Measurements from ENCODE around the gene SPEM3.

SPEM3 gene

GRCh38 chr17:7440113-7440833 lies 11.6 kb downstream of the SPEM3 start:
- H3K27ac ChIP-seq, result no peak overlapping the region
- no peak for TF ChIP-seq ZFX (IDR thresholded peaks at IDR 0.05; ENCODE audit: borderline replicate concordance)

DNA sequence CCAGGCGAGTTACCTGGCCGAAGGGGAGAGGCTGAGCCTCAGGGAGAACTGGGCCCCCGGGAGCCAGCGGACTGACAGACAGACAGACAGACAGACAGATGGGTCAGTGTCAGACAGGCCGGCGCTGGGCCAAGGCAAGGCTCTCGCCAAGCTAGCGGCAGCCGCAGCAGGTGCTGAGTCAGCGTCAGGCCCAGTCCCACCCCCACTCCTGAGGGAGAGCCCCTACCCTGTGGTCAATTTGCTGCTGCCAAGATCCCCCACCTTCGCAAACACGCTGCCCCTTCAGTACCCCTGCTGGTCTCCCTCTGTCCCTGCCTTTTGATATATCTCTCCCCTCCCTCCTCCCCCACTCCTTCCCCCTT lies 12.2 kb downstream of the SPEM3 start:
- H3K27ac ChIP-seq, result no peak overlapping the region

GRCh38 chr17:7441266-7441665 lies 12.6 kb downstream of the SPEM3 start:
- TF ChIP-seq ZFX (IDR thresholded peaks at IDR 0.05; ENCODE audit: borderline replicate concordance) (no peak), CTCF (IDR thresholded peaks at IDR 0.05) (no peak)
- no peak overlapping the region for H3K27ac ChIP-seq

More for the DNA sequence above, 12.2 kb downstream of the SPEM3 start:
- TF ChIP-seq ZFX (IDR thresholded peaks at IDR 0.05; ENCODE audit: borderline replicate concordance) (no peak), CTCF (IDR thresholded peaks at IDR 0.05) (no peak)

DNA sequence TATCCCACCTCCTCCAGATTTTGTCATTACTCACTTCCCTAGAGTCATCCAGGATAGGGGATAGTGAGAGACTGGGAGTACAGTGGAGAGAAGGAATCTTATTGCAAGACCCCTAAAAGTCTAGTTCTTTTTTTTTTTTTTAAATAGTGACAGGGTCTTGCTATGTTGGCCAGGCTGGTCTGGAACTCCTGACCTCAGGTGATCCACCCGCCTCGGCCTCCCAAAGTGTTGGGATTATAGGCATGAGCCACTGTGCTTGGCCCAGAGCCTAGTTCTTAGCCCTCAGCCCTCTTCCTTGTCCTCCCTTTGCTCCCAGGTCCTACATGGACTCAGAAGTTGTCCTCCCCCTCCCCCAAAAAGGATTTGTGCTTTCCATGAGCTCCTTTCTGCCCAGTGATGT lies 13.5 kb downstream of the SPEM3 start:
- H3K27ac ChIP-seq, result no peak overlapping the region
- TF ChIP-seq CTCF (IDR thresholded peaks at IDR 0.05) (no peak), ZFX (IDR thresholded peaks at IDR 0.05; ENCODE audit: borderline replicate concordance) (no peak)

DNA sequence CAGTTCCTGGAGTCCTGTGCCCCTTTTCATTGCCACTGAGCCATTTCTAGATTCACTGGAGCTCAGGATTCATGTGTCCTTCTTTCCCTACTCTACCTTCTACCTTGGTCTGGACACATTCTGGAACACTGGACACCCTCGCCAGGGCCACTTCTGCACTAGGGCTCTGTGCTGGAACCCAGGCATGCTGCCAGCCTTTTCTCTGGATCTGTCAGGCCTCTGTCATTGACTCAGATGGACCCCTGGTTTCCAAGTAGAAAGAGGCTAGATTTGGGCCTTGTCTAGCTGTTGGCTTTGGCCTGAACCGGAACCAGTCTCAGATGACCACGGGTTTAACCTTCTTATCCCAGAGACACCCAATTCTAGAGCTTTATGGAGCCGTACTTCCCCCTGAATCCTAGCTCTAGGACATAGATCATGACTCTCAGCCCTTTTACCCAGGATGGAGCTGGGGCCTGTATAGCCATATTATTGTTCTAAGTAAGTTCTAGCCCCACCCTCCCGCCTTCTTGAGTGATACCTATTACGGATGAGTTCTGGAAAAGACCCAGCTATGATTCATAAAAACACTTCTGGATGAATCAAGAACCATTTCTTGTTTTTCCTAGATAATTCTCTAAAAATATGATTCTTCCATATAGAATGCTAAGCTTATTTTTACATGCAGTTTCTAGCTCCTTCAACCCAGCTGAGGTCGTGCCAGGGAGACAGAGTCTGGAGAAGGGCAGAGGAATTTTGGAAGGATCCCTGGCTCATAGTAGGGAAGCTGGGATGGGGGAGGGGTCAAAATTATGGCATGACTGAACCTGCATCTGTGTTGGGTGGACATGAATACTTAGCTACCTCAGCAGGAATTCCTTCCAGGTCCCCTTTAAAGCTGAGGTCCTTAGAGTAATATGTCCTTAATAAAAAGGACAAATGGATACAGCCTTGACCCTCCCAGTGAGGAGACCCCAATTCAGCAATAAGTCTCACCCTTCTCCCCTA lies 15.1 kb downstream of the SPEM3 start:
- TF ChIP-seq ZFX (IDR thresholded peaks at IDR 0.05; ENCODE audit: borderline replicate concordance) (no peak), CTCF (IDR thresholded peaks at IDR 0.05) (no peak)
- peak overlapping the region; percentile 24; the same call in 1 of the 2 replicates for H3K27ac ChIP-seq

GRCh38 chr17:7444682-7445618 lies 16.3 kb downstream of the SPEM3 start, which contains the start of gene CHRNB1:
CHRNB1 (plus strand) TSS chr17:7445061; CDS start chr17:7445128, 67 bp downstream.
- peak within 1 kb of the TSS; percentile 82 for H3K27ac ChIP-seq
- no peak for TF ChIP-seq ZFX (IDR thresholded peaks at IDR 0.05; ENCODE audit: borderline replicate concordance)
- peak; percentile 31 for TF ChIP-seq CTCF (IDR thresholded peaks at IDR 0.05)

GRCh38 chr17:7445619-7445968 lies 16.9 kb downstream of the SPEM3 start:
- TF ChIP-seq CTCF (IDR thresholded peaks at IDR 0.05) (no peak), ZFX (IDR thresholded peaks at IDR 0.05; ENCODE audit: borderline replicate concordance) (no peak)
- peak overlapping the region; percentile 82 for H3K27ac ChIP-seq

Data from 22Rv1 (cell line).